Activated CD4-positive, CD25-positive, alpha-beta regulatory T cell treated with anti-CD3 and anti-CD28 coated beads, Interleukin-2, amount 50 U/mL, for 24 hours (primary cell): ENCODE data around the gene CDKN2B-AS1.

Experiments
- ATAC-seq, 2 donors: fragments of 150-1000 bp; cut with Tn5 transposase; one replicate each; pipeline ENCODE4 v1.10.0; 2021; ENCODE audit warnings: mild to moderate bottlenecking in 1 of 2, moderate library complexity in 1 of 2

Gene CDKN2B-AS1

DNA sequence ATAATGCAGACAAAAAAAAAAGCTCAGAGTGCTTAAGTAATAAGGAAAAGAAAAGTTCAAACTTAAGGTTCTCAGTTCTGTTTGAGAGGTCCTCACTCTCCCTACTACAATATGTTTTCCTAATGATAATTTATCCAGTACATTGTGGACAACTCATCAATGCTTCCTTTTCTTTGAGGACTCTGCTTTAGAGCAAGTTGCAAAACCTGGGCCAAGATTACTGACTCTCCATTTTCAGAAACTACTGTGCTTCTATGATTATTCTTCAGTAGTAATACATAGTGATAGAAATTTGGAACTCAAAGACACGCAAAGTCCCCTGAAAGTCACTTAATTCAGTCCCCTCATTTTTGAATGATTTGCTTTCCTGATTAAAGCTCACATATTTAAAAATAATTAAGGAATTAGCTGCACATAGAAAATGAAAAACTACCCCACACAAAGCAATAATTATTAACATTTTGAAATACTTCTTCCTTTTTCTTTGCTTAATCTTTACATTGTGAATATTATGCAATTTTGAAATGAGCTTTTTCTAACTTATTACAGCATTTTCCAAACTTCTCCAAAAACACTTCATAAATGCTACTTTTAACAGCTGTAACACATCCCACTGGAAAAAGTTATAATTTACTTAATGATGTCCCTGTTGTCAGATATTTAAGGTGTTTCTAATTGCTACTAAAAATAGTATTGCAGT is 11.6 kb upstream of the CDKN2B-AS1 start:
- ATAC-seq = no peak

- ATAC-seq = no peak
Measured at GRCh38 chr9:21983561-21983935, 11.0 kb upstream of the CDKN2B-AS1 start.

- no peak for ATAC-seq
Measured at GRCh38 chr9:21984101-21984500, 10.5 kb upstream of the CDKN2B-AS1 start.

DNA sequence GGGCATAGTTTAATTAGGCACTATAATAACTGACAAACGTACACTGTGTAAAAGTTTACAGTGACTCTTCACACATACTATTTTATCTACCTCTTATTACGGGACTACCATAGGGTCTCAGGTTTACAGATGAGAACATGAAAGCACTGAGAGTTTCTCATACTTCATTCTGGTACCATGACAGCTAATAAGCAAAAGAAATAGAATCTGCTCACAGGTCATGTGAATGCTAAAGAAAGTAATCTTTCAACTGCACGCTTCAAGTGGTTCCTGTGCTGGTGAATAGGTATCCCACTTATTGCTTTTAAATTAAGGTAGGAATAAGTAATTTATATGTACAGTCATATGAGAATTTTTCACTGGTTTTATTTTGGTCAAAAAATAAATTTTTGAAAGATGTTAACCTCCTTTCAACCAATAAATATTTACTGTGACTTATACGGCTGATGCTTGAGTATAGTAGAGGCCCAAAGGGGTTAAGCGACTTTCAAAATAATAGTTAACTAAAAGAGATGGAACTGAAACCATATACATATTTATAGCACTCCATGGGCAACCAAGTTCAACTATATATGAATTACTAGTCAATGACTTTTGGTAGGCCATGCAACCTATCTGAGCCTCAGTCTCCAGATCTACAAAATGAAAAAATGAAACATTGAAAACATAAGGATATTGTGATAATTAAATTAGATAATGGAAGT is 8.5 kb upstream of the CDKN2B-AS1 start:
- no peak for ATAC-seq

- ATAC-seq = no peak
Measured at GRCh38 chr9:21988056-21988990, 6.3 kb upstream of the CDKN2B-AS1 start.

GRCh38 chr9:21989440-21990189 is 5.0 kb upstream of the CDKN2B-AS1 start:
- no peak for ATAC-seq

DNA sequence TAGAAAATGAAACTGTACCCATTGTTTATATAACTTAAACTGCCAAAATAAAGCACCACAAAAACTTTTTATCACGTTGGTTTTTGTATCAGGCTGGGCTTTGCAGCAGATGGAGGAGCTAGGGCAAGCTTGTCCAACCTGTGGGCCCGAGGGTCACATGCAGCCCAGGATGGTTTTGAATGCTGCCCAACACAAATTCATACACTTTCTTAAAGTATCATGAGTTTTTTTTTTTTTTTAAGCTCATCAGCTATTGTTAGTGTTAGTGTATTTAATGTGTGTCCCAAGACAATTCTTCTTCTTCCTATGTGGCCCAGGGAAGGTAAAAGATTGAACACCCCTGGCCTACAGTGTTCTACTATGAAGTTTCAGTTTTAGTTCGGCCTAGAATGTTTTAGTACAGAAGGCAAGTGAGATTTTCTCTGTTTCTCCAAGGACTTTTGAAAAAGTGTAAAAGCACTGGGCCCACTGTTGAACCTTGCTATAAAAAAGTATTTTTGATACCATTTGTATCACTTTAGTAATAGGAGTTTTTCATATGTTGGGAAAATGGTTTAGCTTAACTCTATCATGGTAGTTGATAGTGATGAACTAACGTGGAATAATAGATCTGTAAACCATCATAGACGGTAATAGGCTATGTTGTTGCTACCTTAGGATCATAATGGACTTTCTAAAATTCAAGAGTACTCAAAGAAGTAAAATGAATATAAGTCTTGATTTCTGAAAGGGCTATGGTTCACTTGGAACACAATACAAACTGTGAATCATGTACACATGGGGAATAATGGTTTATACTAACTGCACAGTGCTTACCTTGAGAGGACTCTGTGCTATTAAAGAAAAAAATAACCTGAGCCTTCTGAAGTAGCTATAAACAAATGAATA is 3.3 kb upstream of the CDKN2B-AS1 start:
- no peak for ATAC-seq

GRCh38 chr9:21993007-21993406 is 1.6 kb upstream of the CDKN2B-AS1 start:
- ATAC-seq = no peak

GRCh38 chr9:21993893-21994555 is 567 bp upstream of the CDKN2B-AS1 start, which contains the start of gene CDKN2A:
Gene CDKN2A, minus strand, starts transcription at chr9:21994392.
- peak; percentile 49 for ATAC-seq

- ATAC-seq = peak; percentile 78 to 80
Measured at GRCh38 chr9:21995006-21995665, 545 bp downstream of the CDKN2B-AS1 start.

- peak in 1 of 2 donors; percentile 3 for ATAC-seq
Measured at GRCh38 chr9:21995666-21996398, 1.2 kb downstream of the CDKN2B-AS1 start.

DNA sequence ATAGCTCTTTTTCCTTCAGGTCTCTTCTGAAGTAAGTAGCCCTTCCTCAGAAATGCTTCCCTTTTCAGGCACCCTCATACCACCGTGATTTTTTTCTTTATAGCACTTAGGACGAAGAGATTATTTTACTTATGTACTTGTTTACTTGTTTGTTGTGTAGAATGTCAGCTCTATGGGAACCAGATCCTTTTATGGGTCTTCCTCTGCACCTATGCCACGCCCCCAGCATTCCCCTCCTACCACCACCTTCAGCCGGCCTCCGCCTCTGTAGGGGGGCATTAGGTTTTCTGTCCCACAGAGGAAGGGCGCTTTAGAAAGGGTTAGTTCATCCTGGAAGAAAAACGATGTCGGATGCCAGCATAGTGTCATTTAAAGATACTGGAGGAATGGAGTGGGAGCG is 1.8 kb downstream of the CDKN2B-AS1 start:
- ATAC-seq = no peak

DNA sequence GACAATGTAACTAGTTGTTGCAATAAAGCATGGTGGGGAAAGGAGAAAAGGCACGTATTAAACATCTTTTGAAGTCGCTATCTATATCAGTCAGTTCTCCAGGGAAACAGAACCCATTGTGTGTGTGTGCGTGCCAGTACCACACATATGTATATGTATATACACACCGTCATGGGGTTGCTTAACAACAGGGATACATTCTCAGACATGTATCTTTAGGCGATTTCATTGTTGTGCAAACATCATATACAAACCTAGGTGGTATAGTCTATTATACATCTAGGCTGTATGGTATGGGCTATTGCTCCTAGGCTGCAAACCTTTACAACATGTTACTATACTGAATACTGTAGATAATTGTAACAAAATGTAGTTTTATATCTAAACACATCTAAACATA is 2.3 kb downstream of the CDKN2B-AS1 start:
- ATAC-seq = no peak

DNA sequence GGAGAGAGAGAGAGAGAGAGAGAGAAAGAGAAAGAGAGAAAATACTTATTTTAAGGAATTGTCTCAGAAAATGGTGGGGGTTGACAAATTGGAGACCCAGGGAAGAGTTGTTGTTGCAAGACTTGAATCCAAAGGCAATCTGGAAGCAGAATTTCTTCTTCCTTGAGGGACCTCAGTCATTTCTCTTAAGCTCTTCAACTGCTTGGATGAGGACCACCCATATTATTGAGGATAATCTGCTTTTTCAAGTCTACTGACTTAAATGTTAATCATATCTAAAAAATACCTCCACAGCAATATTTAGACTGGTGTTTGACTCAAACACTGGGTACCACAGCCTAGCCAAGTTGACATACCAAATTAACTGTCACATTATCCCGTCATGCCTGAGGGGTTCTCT is 2.9 kb downstream of the CDKN2B-AS1 start:
- ATAC-seq = no peak

DNA sequence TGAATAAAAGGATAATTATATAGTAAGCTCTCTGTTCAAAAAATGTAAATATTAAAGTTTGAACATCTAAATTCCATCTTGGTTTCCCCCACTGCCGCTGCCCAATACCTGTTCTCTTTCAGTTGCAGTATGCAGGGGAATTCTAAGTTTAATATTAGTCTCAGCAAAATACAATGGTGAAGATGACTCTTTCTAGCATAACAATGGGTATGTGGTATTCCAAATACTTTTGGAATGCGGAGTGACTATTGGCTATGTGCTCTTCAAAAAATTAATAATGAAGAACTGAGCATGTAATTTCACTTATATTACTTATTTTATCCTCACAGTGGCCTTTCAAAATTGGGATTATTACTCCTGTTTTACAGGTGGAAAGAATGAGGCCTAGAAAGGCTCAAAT is 3.4 kb downstream of the CDKN2B-AS1 start:
- no peak for ATAC-seq

- peak; percentile 44 to 56 for ATAC-seq
Measured at GRCh38 chr9:22002038-22002437, 7.4 kb downstream of the CDKN2B-AS1 start.

- no peak for ATAC-seq
Measured at GRCh38 chr9:22005021-22005701, 10.6 kb downstream of the CDKN2B-AS1 start.

DNA sequence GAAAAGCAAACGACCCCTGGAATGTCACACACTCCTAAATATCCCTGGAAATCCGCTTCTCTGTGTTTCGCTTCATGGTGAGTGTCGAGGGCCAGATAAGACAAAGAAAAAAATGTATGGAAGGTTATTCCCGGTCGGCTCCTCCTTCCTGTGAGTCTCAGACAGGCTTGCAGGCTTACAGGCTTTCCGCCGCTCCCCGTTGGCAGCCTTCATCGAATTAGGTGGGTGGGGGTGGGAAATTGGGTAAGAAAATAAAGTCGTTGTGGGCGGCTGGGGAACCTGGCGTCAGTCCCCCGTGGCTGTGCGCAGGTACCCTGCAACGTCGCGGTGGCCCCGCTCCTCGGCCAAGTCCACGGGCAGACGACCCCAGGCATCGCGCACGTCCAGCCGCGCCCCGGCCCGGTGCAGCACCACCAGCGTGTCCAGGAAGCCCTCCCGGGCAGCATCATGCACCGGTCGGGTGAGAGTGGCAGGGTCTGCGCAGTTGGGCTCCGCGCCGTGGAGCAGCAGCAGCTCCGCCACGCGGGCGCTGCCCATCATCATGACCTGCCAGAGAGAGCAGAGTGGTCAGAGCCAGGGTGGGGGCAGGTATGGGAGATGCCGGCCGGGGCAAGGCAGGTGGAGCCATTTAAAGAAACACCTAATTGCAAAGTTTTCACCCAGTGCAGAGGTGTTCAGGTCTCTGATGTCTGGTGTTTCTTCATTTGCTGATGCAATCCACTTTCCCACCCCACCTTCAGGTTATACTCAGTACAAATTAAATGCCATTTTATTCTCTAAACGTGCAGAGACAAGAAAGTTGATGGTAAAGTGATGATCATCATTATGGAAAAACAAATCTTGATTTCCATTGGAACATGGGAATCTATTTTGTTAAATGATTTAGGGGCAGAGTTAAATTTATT is 11.4 kb downstream of the CDKN2B-AS1 start:
- ATAC-seq = no peak
